Kidney (tissue), 14 donors: Measurements from ENCODE around the gene GPR15LG. TPM values are rescaled to one million over a fixed set of nuclear protein-coding genes. Genes with fewer than 3 reads are reported as not detected.
A peak's percentile ranks its signal among the peaks of the same experiment; 100 is the strongest.

Source experiments
- DNase-seq, 5 donors: peaks; one replicate each; pipeline ENCODE4 v3.0.0-alpha.2; 2013 to 2020
- FAIRE-seq: peaks from 2 replicates; lab custom pipeline; 2012; peaks lifted over from hg19 to GRCh38; lab: Jason Lieb, UNC
- H3K27ac ChIP-seq, 2 donors: one replicate each; pipeline ENCODE4 v1.7.0; 2013; ENCODE audit warnings: low read depth in 2 of 2, low read length in 2 of 2, inconsistent platforms in 1 of 2
- H3K27me3 ChIP-seq: one replicate; pipeline ENCODE4 v1.7.1; 2013; ENCODE audit warnings: low read length, inconsistent platforms; ENCODE audit not compliant: control insufficient read depth, insufficient read depth
- H3K36me3 ChIP-seq, 3 donors: one replicate each; pipeline versions ENCODE4 v1.7.0 to v1.7.1; 2013; ENCODE audit warnings: low read length in 3 of 3, control low read depth in 1 of 3, inconsistent platforms in 1 of 3; ENCODE audit not compliant: insufficient read depth in 3 of 3, control insufficient read depth in 2 of 3
- H3K4me1 ChIP-seq, 3 donors: one replicate each; pipeline versions ENCODE4 v1.7.0 to v1.7.1; 2013; ENCODE audit warnings: low read length in 3 of 3, inconsistent platforms in 1 of 3, low read depth in 1 of 3; ENCODE audit not compliant: control insufficient read depth in 2 of 3, insufficient read depth in 2 of 3
- H3K4me3 ChIP-seq, 3 donors: one replicate each; pipeline versions ENCODE4 v1.7.0 to v1.8.1; 2013; ENCODE audit warnings: low read length in 3 of 3, control low read depth in 1 of 3, inconsistent platforms in 1 of 3
- H3K9ac ChIP-seq, 3 donors: one replicate each; pipeline versions ENCODE4 v1.7.0 to v1.7.1; 2013; ENCODE audit warnings: low read length in 3 of 3, control low read depth in 1 of 3, inconsistent platforms in 1 of 3
- H3K9me3 ChIP-seq, 3 donors: one replicate each; pipeline versions ENCODE4 v1.7.0 to v1.7.1; 2013; ENCODE audit warnings: low read length in 3 of 3, control low read depth in 1 of 3, inconsistent platforms in 1 of 3; ENCODE audit not compliant: control insufficient read depth in 2 of 3, insufficient read depth in 1 of 3
- CTCF ChIP-seq: IDR thresholded peaks from 3 replicates; pipeline ENCODE4 v1.5.1; 2012; ENCODE audit warnings: mild to moderate bottlenecking, moderate library complexity, borderline replicate concordance; ENCODE audit not compliant: insufficient read depth; ENCODE audit errors: extremely low read depth
- intact Hi-C: fragments of 100-400 bp; cut with DNase I; formaldehyde crosslinking; loops from one replicate; pipeline ENCODE4 v1.11.1; 2022
- polyA plus RNA-seq: library from polyadenylated mRNA; stranded (reverse); fragments of 350-450 nt; fragmentation: Illumina TruSeq; extraction: RNeasy Lipid Tissue Mini Kit (QIAGEN cat#74804); gene quantifications from one replicate; pipeline ENCODE4 v1.2.3, GENCODE V29; 2014; ENCODE audit warnings: low read depth, low replicate concordance; ENCODE audit not compliant: insufficient read depth
- total RNA-seq: library from RNA; stranded (reverse); fragmentation: NEBNext Ultra II Directional; extraction: Animal tissue kit (Norgen Biotek cat#: 25700); gene quantifications from one replicate; pipeline ENCODE4 v1.2.1, GENCODE V29; 2021
- donor health status: control.
- donor health status: control.
- donor health status: control.
- donor health status: control.
- donor health status: control.
- donor health status: DM: yes; HTN: yes; CAD: no.
- donor health status: Normal renal cell carcinoma (clear cell type).

The GPR15LG gene
- total and polyA plus RNA-seq, 2 donors from 2014 or later: 0.44 TPM; not detected in 1

DNA sequence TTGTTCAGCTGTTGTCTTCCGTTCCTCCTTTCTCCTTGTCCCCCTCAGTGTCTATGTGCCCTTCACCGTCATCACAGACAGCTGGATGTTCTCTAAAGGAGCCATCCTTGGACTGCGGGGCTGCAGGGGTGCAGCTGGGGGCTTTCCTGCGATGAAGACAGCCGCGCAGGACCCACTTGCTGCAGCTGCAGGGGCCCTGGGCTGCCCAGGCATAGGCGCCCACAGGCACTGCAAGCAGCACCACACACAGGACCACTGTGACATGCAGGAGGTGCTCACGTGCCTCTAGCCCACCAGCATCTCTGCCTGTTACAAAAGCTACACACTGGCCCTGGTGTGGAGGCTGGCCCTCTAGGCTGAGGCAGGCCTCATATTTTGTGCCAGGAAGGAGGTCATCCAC is 48.3 kb downstream of the GPR15LG start:
- Histone ChIP-seq H3K36me3 (no peaks in the 10 kb centered on the region), H3K27me3 (no peaks in the 10 kb centered on the region), H3K4me1 (no peaks in the 10 kb centered on the region), H3K9me3 (peaks cover 0 to 3% (median 0%) of the 10 kb centered on the region in 3 donors), H3K27ac (no peak overlapping the region), H3K4me3 (no peak overlapping the region), H3K9ac (no peak overlapping the region)
- DNase-seq (no peak), FAIRE-seq (no peak)
- TF ChIP-seq CTCF: no peak
- intact Hi-C loops: no loop called here

DNA sequence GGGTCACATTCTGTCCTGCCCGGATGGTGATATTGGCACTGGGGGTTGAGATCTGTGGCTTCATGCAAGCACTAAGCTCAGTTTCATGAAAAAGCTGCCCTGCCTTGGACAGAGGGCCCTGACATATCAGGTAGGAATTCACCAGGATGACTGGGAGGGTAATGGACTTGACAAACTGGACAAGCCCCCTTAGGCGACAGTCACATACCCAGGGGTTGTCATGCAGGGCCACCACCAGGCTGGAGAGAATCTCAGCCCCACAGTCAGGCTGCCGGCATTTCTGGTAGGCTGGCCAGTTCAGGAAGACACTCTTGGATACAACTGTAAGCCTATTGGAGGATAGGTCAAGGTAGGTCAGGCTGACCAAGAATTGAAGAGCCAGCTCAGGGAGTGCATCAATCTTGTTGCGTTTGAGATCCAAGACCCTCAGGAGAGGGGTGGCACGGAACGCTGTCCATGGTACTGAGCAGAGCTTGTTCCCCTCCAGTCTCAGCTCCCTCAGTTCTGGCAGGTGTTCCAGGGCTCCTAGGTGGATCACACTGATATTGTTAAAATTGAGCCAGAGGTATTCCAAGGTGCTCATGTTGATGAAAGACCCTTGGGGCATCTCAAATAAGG is 50.9 kb downstream of the GPR15LG start:
- H3K27me3 ChIP-seq: no peaks in the 10 kb centered on the region
- no peaks in the 10 kb centered on the region for H3K4me1 ChIP-seq
- DNase-seq (peak in 3 of 5 donors; percentile 60 to 65 (median 61)), FAIRE-seq (no peak)
- intact Hi-C loops: no loop called here
- no peak overlapping the region for H3K27ac ChIP-seq
- no peaks in the 10 kb centered on the region for H3K36me3 ChIP-seq
- peaks cover 0 to under 1% (median 0%) of the 10 kb centered on the region in 3 donors for H3K9me3 ChIP-seq
- H3K4me3 ChIP-seq: no peak overlapping the region
- TF ChIP-seq CTCF: no peak
- H3K9ac ChIP-seq: no peak overlapping the region

DNA sequence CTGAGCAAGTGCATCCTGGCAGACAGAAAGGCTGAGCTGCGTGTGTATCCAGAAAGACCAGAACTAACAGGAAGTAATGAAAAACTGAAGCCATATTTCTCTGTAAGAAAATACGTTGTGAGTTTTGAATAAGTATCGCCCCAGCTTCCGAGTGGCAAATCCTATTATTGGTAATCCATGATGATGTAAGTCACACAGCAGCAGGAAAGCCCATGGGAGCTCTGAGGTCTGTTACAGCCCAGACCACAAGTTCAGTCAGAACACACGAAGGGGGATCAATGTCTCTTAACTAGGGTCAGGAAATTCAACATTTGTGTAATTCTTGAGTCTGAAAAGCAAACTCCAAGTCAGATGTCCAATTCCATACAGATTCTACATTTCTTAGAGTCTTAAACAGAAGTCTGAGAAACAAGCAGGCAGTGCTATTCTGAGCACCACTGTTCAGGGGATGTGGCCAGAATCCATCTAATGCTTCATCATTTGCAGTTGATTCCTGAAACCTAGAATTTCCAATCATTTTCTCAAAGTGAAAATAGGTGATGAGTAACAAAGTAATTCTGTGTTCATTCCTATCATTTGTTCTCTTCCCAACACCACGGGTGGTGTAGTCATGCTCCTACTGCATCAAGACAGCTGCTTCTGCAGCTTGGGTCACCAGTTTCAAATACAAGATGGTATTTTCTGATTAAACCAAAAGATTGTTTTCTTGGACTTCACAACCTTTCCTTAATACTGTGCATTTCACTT is 52.0 kb downstream of the GPR15LG start, which contains the start of gene LRIT2:
LRIT2 (minus strand) TSS at position 118 of the 747 bp plus-strand sequence; CDS start at position 94, 24 bp downstream.
- Histone ChIP-seq H3K27ac (no peak within 1 kb of the TSS), H3K27me3 (no peaks in the 10 kb centered on the region), H3K4me1 (no peaks in the 10 kb centered on the region), H3K36me3 (no peaks in the 10 kb centered on the region), H3K9me3 (no peaks in the 10 kb centered on the region), H3K9ac (no peak within 1 kb of the TSS), H3K4me3 (no peak within 1 kb of the TSS)
- no peak for TF ChIP-seq CTCF
- intact Hi-C loops: no loop called here
- FAIRE-seq: no peak
- no peak for DNase-seq
